Measurements from ENCODE around the gene CCDC157. TPM values are rescaled to one million over a fixed set of nuclear protein-coding genes. Genes with fewer than 3 reads are reported as not detected.

CCDC157 gene
- total and polyA plus RNA-seq, 9 of the 15 experiments (the other 6 are each of a cell fraction or from before 2014, with no cell fraction given): 0.04 to 1.3 (median 0.68) TPM

- no peak for TF ChIP-seq SFPQ (IDR thresholded peaks at IDR 0.05; ENCODE audit: low read depth, low read length)
- TF ChIP-seq MTA3 (IDR thresholded peaks at IDR 0.05; ENCODE audit: borderline replicate concordance): peak; percentile 48; the same call in 1 of the 2 replicates
- TF ChIP-seq MXD1 (CRISPR knock-in tag; IDR thresholded peaks at IDR 0.05; ENCODE audit: borderline replicate concordance, poor library complexity, severe bottlenecking): no peak
- TF ChIP-seq GTF2E2 (tag; IDR thresholded peaks at IDR 0.05): no peak
- TF ChIP-seq BHLHE40 (IDR thresholded peaks at IDR 0.05; ENCODE audit: low read length): peak; percentile 65
- no peak for TF ChIP-seq EP300 (IDR thresholded peaks at IDR 0.05; ENCODE audit: low read length)
- TF ChIP-seq MTA1 (IDR thresholded peaks at IDR 0.05; ENCODE audit: borderline replicate concordance): no peak
- no peak for TF ChIP-seq HEY1 (CRISPR knock-in tag; IDR thresholded peaks at IDR 0.05; ENCODE audit: borderline replicate concordance)
- TF ChIP-seq ZBTB1 (CRISPR knock-in tag; IDR thresholded peaks at IDR 0.05; ENCODE audit: borderline replicate concordance, low read depth): peak; percentile 60; the same call in 1 of the 2 replicates
- TF ChIP-seq CHCHD3 (CRISPR knock-in tag; IDR thresholded peaks at IDR 0.05): no peak
- no peak for TF ChIP-seq ZNF551 (CRISPR knock-in tag; IDR thresholded peaks at IDR 0.05)
- no peak for TF ChIP-seq ZNF174 (CRISPR knock-in tag; IDR thresholded peaks at IDR 0.05)
- 0 out of 6 replicates have a peak, but pooled peaks of 1 of the 3 experiments have one; percentile 19 for TF ChIP-seq ZBTB11 (CRISPR knock-in tag; IDR thresholded peaks at IDR 0.05)
- TF ChIP-seq ZNF347 (CRISPR knock-in tag; IDR thresholded peaks at IDR 0.05; ENCODE audit: low read depth): no peak
- TF ChIP-seq ZNF584 (CRISPR knock-in tag; IDR thresholded peaks at IDR 0.05; ENCODE audit: low read depth): no peak
- TF ChIP-seq ZNF518B (CRISPR knock-in tag; IDR thresholded peaks at IDR 0.05): no peak
Observed at GRCh38 chr22:30425616-30426387, 69.0 kb downstream of the CCDC157 start, which contains the start of gene MTFP1 (continued).
